HEK293 (cell line): Measurements from ENCODE around the gene KIAA1671.

ENCODE experiments used
- TCF7L2 ChIP-seq: IDR thresholded peaks from 2 replicates; pipeline ENCODE4 v1.6.1; 2011; ENCODE audit warnings: low read depth, mild to moderate bottlenecking, inconsistent platforms, low read length, moderate library complexity, borderline replicate concordance
- ZNF391 ChIP-seq: fragments of 450-650 bp; formaldehyde crosslinking; IDR thresholded peaks from 2 replicates; pipeline ENCODE4 v1.5.1; 2016; ENCODE audit warnings: low read depth, missing biosample characterization, missing genetic modification characterization, borderline replicate concordance
- ZNF629 ChIP-seq: fragments of 450-650 bp; formaldehyde crosslinking; IDR thresholded peaks from 2 replicates; pipeline ENCODE4 v1.5.1; 2017; ENCODE audit warnings: missing biosample characterization, missing genetic modification characterization
- ZNF776 ChIP-seq: fragments of 450-650 bp; formaldehyde crosslinking; IDR thresholded peaks from 2 replicates; pipeline ENCODE4 v1.5.0; 2017; ENCODE audit warnings: missing biosample characterization, missing genetic modification characterization, borderline replicate concordance
- TF ChIP-seq, protein P1 (sequence below): fragments of 450-650 bp; formaldehyde crosslinking; IDR thresholded peaks from 2 replicates; pipeline ENCODE4 v1.5.1; 2016; ENCODE audit warnings: missing biosample characterization, missing genetic modification characterization
- TF ChIP-seq, protein P2 (sequence below): fragments of 450-650 bp; formaldehyde crosslinking; IDR thresholded peaks from 2 replicates; pipeline ENCODE4 v1.5.1; 2016; ENCODE audit warnings: missing biosample characterization, missing genetic modification characterization

- no peak for TF ChIP-seq TCF7L2
- TF ChIP-seq, protein P1, sequence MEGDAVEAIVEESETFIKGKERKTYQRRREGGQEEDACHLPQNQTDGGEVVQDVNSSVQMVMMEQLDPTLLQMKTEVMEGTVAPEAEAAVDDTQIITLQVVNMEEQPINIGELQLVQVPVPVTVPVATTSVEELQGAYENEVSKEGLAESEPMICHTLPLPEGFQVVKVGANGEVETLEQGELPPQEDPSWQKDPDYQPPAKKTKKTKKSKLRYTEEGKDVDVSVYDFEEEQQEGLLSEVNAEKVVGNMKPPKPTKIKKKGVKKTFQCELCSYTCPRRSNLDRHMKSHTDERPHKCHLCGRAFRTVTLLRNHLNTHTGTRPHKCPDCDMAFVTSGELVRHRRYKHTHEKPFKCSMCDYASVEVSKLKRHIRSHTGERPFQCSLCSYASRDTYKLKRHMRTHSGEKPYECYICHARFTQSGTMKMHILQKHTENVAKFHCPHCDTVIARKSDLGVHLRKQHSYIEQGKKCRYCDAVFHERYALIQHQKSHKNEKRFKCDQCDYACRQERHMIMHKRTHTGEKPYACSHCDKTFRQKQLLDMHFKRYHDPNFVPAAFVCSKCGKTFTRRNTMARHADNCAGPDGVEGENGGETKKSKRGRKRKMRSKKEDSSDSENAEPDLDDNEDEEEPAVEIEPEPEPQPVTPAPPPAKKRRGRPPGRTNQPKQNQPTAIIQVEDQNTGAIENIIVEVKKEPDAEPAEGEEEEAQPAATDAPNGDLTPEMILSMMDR, result no peak
- TF ChIP-seq, protein P2, sequence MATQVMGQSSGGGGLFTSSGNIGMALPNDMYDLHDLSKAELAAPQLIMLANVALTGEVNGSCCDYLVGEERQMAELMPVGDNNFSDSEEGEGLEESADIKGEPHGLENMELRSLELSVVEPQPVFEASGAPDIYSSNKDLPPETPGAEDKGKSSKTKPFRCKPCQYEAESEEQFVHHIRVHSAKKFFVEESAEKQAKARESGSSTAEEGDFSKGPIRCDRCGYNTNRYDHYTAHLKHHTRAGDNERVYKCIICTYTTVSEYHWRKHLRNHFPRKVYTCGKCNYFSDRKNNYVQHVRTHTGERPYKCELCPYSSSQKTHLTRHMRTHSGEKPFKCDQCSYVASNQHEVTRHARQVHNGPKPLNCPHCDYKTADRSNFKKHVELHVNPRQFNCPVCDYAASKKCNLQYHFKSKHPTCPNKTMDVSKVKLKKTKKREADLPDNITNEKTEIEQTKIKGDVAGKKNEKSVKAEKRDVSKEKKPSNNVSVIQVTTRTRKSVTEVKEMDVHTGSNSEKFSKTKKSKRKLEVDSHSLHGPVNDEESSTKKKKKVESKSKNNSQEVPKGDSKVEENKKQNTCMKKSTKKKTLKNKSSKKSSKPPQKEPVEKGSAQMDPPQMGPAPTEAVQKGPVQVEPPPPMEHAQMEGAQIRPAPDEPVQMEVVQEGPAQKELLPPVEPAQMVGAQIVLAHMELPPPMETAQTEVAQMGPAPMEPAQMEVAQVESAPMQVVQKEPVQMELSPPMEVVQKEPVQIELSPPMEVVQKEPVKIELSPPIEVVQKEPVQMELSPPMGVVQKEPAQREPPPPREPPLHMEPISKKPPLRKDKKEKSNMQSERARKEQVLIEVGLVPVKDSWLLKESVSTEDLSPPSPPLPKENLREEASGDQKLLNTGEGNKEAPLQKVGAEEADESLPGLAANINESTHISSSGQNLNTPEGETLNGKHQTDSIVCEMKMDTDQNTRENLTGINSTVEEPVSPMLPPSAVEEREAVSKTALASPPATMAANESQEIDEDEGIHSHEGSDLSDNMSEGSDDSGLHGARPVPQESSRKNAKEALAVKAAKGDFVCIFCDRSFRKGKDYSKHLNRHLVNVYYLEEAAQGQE (tag by site-specific recombination), result no peak
- no peak for TF ChIP-seq ZNF391 (tag by site-specific recombination)
- no peak for TF ChIP-seq ZNF776 (tag by site-specific recombination)
- no peak for TF ChIP-seq ZNF629 (tag by site-specific recombination)
Observed at GRCh38 chr22:25077964-25078363, 125.4 kb downstream of the KIAA1671 start.
